ENCODE results near the gene KCNAB1.

KCNAB1 gene

GRCh38 chr3:156539051-156539450, 418.7 kb downstream of the KCNAB1 start:
- Histone ChIP-seq H3K4me1 (ENCODE audit: insufficient read depth, low read length) (peaks cover 15% of the 10 kb centered on the region), H3K9ac (ENCODE audit: low read depth, low read length) (no peak overlapping the region), H3K9me3 (ENCODE audit: control insufficient read depth, insufficient read depth, low read length) (no peaks in the 10 kb centered on the region), H3K36me3 (ENCODE audit: insufficient read depth, low read length) (peaks cover 19% of the 10 kb centered on the region)

GRCh38 chr3:156539802-156540201, 419.4 kb downstream of the KCNAB1 start:
- H3K4me1 ChIP-seq (ENCODE audit: insufficient read depth, low read length) = peaks cover 9% of the 10 kb centered on the region; the same call in 1 of the 2 replicates
- H3K9ac ChIP-seq (ENCODE audit: low read depth, low read length) = no peak overlapping the region
- H3K36me3 ChIP-seq (ENCODE audit: insufficient read depth, low read length) = peaks cover 21% of the 10 kb centered on the region
- H3K9me3 ChIP-seq (ENCODE audit: control insufficient read depth, insufficient read depth, low read length) = no peaks in the 10 kb centered on the region

DNA sequence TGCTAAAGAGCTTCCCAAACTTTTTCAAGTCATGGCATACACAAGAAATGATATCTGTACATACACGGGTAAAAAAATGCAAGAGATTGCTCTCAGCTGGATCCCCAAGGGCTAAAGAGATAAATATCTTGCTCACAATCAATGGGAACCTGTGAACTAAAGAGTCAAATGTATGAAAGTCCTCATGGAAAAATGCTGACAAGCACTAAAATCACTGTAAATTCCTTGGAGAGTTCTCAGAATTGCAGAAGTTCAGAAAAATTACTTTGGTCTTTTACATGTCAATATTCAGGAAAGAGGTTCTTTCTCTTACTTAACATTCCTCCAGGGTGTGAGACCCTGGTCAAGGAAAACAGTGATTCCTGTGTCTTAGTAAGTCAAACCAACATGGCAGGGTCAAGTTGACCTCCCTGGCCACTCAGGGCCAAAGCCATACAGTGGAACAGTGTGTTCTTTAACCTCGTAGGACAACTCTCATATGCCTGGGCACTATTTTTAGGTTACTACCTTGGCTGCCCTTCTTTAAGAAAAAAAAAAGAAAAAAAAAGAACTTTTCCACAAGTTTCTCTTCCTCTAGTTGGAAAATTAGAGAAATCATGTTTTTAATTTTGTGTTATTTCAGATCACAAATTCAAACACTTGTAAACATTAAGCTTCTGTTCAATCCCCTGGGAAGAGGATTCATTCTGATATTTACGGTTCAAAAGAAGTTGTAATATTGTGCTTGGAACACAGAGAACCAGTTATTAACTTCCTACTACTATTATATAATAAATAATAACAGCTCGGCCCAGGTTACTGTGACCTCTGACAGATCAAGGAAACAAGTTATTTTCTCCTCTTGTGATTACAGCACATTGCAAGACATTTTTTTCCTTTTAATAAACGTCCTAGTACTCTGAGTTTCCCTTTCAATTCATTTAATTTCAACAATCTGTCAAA, 422.0 kb downstream of the KCNAB1 start:
- H3K4me1 ChIP-seq (ENCODE audit: insufficient read depth, low read length) = no peaks in the 10 kb centered on the region
- peaks cover 36% of the 10 kb centered on the region for H3K36me3 ChIP-seq (ENCODE audit: insufficient read depth, low read length)
- no peak overlapping the region for H3K9ac ChIP-seq (ENCODE audit: low read depth, low read length)
- H3K9me3 ChIP-seq (ENCODE audit: control insufficient read depth, insufficient read depth, low read length) = no peaks in the 10 kb centered on the region

DNA sequence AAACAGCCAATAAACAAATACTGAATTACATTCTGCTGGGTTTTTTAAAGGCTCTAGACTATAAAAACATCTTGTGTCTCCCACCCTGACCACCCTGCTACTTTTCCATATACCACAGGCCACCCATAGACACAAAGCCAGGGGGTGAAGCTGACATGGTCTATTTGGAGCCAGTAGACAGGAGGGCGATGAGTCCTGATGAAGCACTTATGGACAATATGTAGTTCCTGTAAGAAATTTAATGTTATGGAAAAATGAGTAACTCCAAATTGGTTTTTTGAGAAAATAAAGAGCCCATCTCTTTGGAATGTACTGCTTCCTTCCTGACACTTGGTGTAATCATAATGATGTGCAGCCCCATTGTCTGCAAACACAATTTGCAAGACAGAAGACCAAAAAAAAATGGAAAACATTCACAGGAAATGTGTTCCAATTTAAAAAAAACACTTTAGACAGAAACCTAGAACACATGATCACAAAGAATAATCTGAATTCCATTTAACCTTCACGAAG, 422.7 kb downstream of the KCNAB1 start:
- Histone ChIP-seq H3K9ac (ENCODE audit: low read depth, low read length) (no peak overlapping the region), H3K4me1 (ENCODE audit: insufficient read depth, low read length) (no peaks in the 10 kb centered on the region), H3K9me3 (ENCODE audit: control insufficient read depth, insufficient read depth, low read length) (no peaks in the 10 kb centered on the region), H3K36me3 (ENCODE audit: insufficient read depth, low read length) (peaks cover 43% of the 10 kb centered on the region)

- peaks cover 57% of the 10 kb centered on the region for H3K36me3 ChIP-seq (ENCODE audit: insufficient read depth, low read length)
- no peak overlapping the region for H3K9ac ChIP-seq (ENCODE audit: low read depth, low read length)
- no peaks in the 10 kb centered on the region for H3K4me1 ChIP-seq (ENCODE audit: insufficient read depth, low read length)
- no peaks in the 10 kb centered on the region for H3K9me3 ChIP-seq (ENCODE audit: control insufficient read depth, insufficient read depth, low read length)
Measured at GRCh38 chr3:156547637-156548036, 427.3 kb downstream of the KCNAB1 start.

DNA sequence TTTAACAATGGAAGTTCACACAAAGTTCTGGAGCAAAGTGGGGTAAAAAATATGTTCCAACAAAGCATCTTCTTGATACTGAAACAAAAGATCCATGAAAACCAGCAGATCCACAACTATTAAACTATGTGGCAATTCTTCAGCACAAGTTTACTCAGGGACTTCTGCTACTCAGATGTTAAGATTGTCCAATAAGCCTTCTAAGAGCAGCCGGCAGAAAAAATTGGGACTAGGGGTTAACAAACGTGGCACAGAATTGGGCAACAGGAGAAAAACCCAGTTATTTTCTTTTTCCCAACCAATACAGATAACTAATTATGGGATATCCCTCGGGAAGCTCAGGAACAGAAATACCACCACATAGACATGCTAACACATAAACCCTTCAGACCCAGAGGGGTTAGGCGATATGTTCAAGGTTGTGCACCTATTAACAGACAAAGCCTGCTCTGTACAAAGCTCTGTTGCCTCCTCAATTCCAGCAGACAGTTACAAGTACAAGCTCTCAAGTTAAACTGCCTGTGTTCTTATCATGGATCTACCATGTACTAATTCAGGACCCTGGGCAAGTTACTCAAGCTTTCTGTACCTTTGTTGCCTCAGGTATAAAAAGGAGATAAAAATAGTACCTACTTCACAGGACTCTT, 427.8 kb downstream of the KCNAB1 start:
- Histone ChIP-seq H3K36me3 (ENCODE audit: insufficient read depth, low read length) (peaks cover 56% of the 10 kb centered on the region), H3K9me3 (ENCODE audit: control insufficient read depth, insufficient read depth, low read length) (no peaks in the 10 kb centered on the region), H3K4me1 (ENCODE audit: insufficient read depth, low read length) (no peaks in the 10 kb centered on the region), H3K9ac (ENCODE audit: low read depth, low read length) (no peak overlapping the region)

DNA sequence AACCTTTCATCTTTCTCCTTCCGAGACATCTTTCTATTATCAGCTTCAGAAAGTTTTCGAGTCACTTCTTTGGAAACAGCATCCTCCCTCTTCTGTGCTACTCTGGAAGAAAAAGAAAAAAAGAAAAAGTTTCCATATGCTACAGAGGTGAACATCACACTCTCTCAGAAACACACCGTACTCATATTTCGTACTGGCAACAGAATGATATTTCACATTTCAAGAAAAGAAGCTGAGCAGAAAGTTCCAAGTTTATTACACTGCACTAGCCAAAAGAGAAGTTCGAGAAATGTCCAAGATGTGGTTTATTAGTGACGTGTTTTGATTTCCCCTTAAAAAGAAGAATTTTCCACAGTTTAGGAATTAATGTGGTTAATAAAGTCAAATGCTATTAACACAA, 428.5 kb downstream of the KCNAB1 start:
- no peaks in the 10 kb centered on the region for H3K9me3 ChIP-seq (ENCODE audit: control insufficient read depth, insufficient read depth, low read length)
- peaks cover 51% of the 10 kb centered on the region for H3K36me3 ChIP-seq (ENCODE audit: insufficient read depth, low read length)
- H3K4me1 ChIP-seq (ENCODE audit: insufficient read depth, low read length) = no peaks in the 10 kb centered on the region
- H3K9ac ChIP-seq (ENCODE audit: low read depth, low read length) = no peak overlapping the region

- H3K4me1 ChIP-seq (ENCODE audit: insufficient read depth, low read length) = no peaks in the 10 kb centered on the region
- peaks cover 38% of the 10 kb centered on the region for H3K36me3 ChIP-seq (ENCODE audit: insufficient read depth, low read length)
- H3K9ac ChIP-seq (ENCODE audit: low read depth, low read length) = no peak overlapping the region
- no peaks in the 10 kb centered on the region for H3K9me3 ChIP-seq (ENCODE audit: control insufficient read depth, insufficient read depth, low read length)
Measured at GRCh38 chr3:156551261-156551660, 430.9 kb downstream of the KCNAB1 start.

GRCh38 chr3:156551746-156552145, 431.4 kb downstream of the KCNAB1 start:
- Histone ChIP-seq H3K4me1 (ENCODE audit: insufficient read depth, low read length) (no peaks in the 10 kb centered on the region), H3K9me3 (ENCODE audit: control insufficient read depth, insufficient read depth, low read length) (no peaks in the 10 kb centered on the region), H3K9ac (ENCODE audit: low read depth, low read length) (no peak overlapping the region), H3K36me3 (ENCODE audit: insufficient read depth, low read length) (peaks cover 36% of the 10 kb centered on the region)

GRCh38 chr3:156552973-156553372, 432.6 kb downstream of the KCNAB1 start:
- no peak overlapping the region for H3K9ac ChIP-seq (ENCODE audit: low read depth, low read length)
- H3K9me3 ChIP-seq (ENCODE audit: control insufficient read depth, insufficient read depth, low read length) = no peaks in the 10 kb centered on the region
- H3K4me1 ChIP-seq (ENCODE audit: insufficient read depth, low read length) = no peaks in the 10 kb centered on the region
- peaks cover 27% of the 10 kb centered on the region for H3K36me3 ChIP-seq (ENCODE audit: insufficient read depth, low read length)

DNA sequence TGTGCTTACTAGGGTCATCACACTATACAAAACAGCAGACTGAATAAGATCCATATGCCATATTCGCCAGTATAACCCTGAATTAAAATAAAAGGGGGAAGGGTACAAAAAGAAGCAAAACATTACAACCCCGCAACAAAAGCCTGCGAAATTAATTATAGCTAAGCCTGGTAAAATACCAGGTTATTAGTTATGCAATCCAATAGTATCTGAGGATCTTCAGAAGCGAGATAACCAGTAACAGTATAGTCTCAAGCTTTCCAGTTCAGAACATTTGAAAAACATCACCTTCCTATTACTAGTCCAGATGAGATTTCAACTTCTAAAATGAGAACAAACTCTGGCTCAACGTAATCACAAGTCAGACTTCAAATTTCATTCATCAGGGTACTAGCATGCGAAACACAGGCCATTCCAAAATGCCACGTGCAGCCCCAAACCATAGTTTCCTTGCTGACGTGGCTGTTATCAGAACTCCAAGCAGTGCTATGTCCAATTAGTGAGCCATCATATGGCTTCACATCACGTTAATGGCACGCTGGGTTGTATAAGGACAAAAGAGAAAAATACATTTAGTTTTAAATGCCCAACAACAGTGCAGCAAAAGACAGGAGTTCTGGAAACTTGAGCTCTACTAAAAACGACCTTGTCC, 433.5 kb downstream of the KCNAB1 start:
- Histone ChIP-seq H3K4me1 (ENCODE audit: insufficient read depth, low read length) (no peaks in the 10 kb centered on the region), H3K36me3 (ENCODE audit: insufficient read depth, low read length) (peaks cover 19% of the 10 kb centered on the region; the same call in 1 of the 2 replicates), H3K9ac (ENCODE audit: low read depth, low read length) (peak overlapping the region; percentile 87), H3K9me3 (ENCODE audit: control insufficient read depth, insufficient read depth, low read length) (no peaks in the 10 kb centered on the region)

GRCh38 chr3:156554515-156554841, 434.1 kb downstream of the KCNAB1 start:
- peak overlapping the region; percentile 87 for H3K9ac ChIP-seq (ENCODE audit: low read depth, low read length)
- peaks cover 13% of the 10 kb centered on the region; the same call in 1 of the 2 replicates for H3K36me3 ChIP-seq (ENCODE audit: insufficient read depth, low read length)
- H3K9me3 ChIP-seq (ENCODE audit: control insufficient read depth, insufficient read depth, low read length) = no peaks in the 10 kb centered on the region
- no peaks in the 10 kb centered on the region for H3K4me1 ChIP-seq (ENCODE audit: insufficient read depth, low read length)

DNA sequence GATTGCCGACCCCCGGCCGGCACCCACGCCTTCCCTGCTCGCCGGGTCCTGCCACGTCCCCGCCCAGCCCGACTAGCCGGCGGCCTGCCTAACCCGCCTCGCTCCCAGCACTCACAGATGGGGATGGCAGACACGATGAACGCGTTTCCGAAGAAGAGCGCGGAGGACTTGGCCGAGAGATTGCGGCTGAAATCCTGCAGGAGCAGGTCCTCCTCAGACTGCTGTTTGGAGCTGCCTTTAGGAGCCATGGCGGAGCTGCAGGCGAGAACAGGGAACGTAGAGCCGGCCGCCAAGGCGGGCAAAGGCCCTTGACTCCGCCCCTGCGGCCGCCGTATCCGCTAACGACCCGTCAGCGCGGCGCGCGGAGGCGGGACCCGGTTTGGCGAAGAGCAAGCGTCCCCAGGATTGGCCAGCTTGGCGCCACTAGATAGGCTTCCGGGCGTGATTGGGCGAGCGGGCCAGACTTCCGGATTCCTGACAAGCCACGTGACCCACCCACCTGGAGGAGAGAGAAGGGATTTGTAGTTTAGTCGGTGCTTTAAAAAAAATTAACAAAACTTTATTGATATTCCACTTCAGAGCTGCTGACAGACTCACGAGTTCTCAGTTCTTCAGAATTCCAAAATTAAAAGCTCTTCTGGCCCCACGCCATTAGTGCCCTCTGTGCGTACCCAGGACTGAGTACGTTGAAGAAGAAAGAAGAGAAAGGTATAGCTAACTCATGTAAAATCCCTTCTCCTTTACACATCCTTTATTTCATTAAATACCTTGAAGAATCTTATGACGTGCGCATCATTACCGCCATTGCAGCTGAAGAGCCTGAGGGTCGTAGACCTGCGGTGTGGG, 434.7 kb downstream of the KCNAB1 start, which contains the start of gene SSR3:
Gene SSR3 (minus strand): TSS at position 276 of the 846 bp plus-strand sequence. CDS start 28 bp downstream, at position 248.
- Histone ChIP-seq H3K9ac (ENCODE audit: low read depth, low read length) (peak within 1 kb of the TSS; percentile 87), H3K9me3 (ENCODE audit: control insufficient read depth, insufficient read depth, low read length) (no peaks in the 10 kb centered on the region), H3K36me3 (ENCODE audit: insufficient read depth, low read length) (peaks cover 13% of the 10 kb centered on the region; the same call in 1 of the 2 replicates), H3K4me1 (ENCODE audit: insufficient read depth, low read length) (no peaks in the 10 kb centered on the region)

GRCh38 chr3:156558389-156558788, 438.0 kb downstream of the KCNAB1 start:
- H3K9ac ChIP-seq (ENCODE audit: low read depth, low read length) = no peak overlapping the region
- H3K9me3 ChIP-seq (ENCODE audit: control insufficient read depth, insufficient read depth, low read length) = no peaks in the 10 kb centered on the region
- no peaks in the 10 kb centered on the region for H3K4me1 ChIP-seq (ENCODE audit: insufficient read depth, low read length)
- no peaks in the 10 kb centered on the region for H3K36me3 ChIP-seq (ENCODE audit: insufficient read depth, low read length)
